C4-2B (cell line): ENCODE data around the gene MEF2C.

Experiments used
- CTCF ChIP-seq: fragments of 450-650 bp; conservative IDR thresholded peaks from 2 replicates; pipeline ENCODE4 v1.5.1; 2017; ENCODE audit warnings: mild to moderate bottlenecking
- ZFX ChIP-seq: fragments of 450-650 bp; IDR thresholded peaks from 2 replicates; pipeline ENCODE4 v1.6.1; 2017

DNA sequence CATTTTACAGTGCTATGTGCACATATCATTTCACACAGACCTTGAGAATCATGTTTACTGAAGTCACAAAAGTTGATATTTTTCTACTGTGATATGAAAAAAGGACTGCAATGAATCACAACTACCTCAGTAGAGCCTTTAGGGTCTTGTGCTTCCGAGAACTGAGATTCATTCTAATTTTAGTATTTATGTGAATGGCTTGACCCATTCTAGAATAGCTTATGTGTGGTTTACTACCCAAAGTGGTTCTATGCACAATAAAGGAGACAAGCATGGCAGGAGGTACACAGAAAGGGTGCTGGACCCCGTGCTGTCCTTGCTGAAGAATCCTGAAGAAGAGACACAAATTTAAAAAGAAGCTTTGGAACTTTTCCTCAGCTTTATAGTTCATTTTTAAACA lies 28.2 kb downstream of the MEF2C start:
- TF ChIP-seq CTCF (no peak), ZFX (no peak)
